Activated naive CD8-positive, alpha-beta T cell treated with anti-CD3 and anti-CD28 coated beads, Interleukin-2, amount 50 U/mL, for 24 hours (primary cell): Measurements from ENCODE around the gene LRIT2.
A peak's percentile ranks its signal among the peaks of the same experiment; 100 is the strongest.

ENCODE experiments used
- ATAC-seq: fragments of 150-1000 bp; cut with Tn5 transposase; one replicate; pipeline ENCODE4 v1.10.0; 2021
- DNase-seq: peaks from one replicate; pipeline ENCODE4 v3.0.0; 2021
- H3K27ac Mint-ChIP-seq: one replicate; pipeline ENCODE4 v1.8.0; 2021; ENCODE audit warnings: mild to moderate bottlenecking, mixed read lengths
- H3K27me3 Mint-ChIP-seq: one replicate; pipeline ENCODE4 v1.8.0; 2021; ENCODE audit warnings: mixed read lengths
- H3K36me3 Mint-ChIP-seq: one replicate; pipeline ENCODE4 v1.8.0; 2021; ENCODE audit warnings: low read depth, mixed read lengths
- H3K4me1 Mint-ChIP-seq: one replicate; pipeline ENCODE4 v1.8.0; 2021; ENCODE audit warnings: mixed read lengths
- H3K4me3 Mint-ChIP-seq: one replicate; pipeline ENCODE4 v1.8.0; 2021; ENCODE audit warnings: mild to moderate bottlenecking, moderate library complexity, mixed read lengths
- H3K9me3 Mint-ChIP-seq: one replicate; pipeline ENCODE4 v1.8.0; 2021; ENCODE audit warnings: mixed read lengths

The LRIT2 gene

GRCh38 chr10:84204610-84205009 is 20.7 kb downstream of the LRIT2 start:
- DNase-seq (no peak), ATAC-seq (no peak)
- Mint-ChIP-seq H3K9me3 (no peaks in the 10 kb centered on the region), H3K36me3 (no peaks in the 10 kb centered on the region), H3K27me3 (peaks cover 5% of the 10 kb centered on the region), H3K4me3 (no peak overlapping the region), H3K4me1 (no peaks in the 10 kb centered on the region), H3K27ac (no peak overlapping the region)

DNA sequence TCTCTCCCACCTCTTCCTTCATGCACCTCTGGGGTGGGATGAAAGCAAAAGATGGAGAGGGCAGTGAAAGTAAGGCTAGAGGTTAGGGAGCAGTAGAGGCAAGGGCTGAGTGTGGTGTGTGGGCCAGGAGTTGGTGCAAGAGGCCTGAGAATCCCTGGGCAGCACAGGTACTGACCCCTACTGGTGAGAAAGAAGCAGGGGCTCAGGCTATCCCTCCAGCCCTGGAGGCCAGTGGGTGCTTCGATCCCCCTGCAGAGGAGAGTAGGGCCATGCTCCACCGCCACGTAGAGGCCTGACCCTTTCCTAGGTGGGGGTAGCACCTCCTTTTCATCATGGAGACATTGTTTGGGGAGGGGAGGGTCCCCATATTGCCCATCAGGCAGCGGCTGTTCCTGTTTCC is 21.2 kb downstream of the LRIT2 start:
- DNase-seq: no peak
- no peaks in the 10 kb centered on the region for H3K36me3 Mint-ChIP-seq
- ATAC-seq: peak; percentile 20
- H3K27me3 Mint-ChIP-seq: peaks cover 5% of the 10 kb centered on the region
- no peaks in the 10 kb centered on the region for H3K9me3 Mint-ChIP-seq
- H3K27ac Mint-ChIP-seq: no peak overlapping the region
- H3K4me3 Mint-ChIP-seq: no peak overlapping the region
- no peaks in the 10 kb centered on the region for H3K4me1 Mint-ChIP-seq

DNA sequence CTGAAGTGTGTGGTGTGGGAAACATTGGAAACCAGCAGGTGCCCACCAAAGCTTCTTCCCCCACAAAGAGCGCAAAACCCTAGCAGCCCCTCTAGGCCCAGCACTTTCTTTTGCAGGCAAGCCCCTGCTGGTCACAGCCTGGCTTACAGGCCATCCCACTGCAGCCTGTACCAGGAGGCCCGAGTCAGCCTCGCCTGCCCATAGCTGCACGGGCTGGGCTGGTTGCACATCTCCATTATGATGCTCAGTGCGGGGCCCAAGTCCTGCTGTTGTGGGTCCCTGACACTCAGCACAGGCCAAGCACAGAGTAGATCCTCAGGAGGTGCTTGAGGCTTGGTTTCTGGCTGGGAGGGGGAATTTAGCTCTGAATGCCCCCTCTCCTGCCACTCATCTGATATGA is 23.0 kb downstream of the LRIT2 start:
- Mint-ChIP-seq H3K9me3 (no peaks in the 10 kb centered on the region), H3K4me3 (no peak overlapping the region), H3K4me1 (no peaks in the 10 kb centered on the region), H3K27ac (no peak overlapping the region), H3K27me3 (peaks cover 11% of the 10 kb centered on the region), H3K36me3 (no peaks in the 10 kb centered on the region)
- DNase-seq (no peak), ATAC-seq (no peak)

DNA sequence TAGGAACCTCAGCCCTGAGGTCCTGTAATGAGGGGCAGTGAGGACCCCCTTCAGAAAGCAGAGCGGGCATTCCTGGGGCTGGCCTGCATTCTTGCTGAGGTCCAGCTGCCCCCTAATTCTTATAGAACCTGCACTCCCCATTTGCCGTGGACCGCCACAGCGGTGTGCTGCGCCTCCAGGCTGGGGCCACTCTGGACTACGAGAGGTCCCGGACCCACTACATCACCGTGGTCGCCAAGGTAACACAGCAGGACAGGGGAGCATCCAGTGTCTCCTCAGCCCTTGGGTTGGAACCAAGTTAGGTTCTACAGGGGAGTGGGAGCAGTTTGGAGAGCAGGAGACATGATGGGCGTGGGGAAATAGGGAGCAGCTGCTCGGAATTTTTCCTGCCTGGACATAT is 23.7 kb downstream of the LRIT2 start:
- Mint-ChIP-seq H3K27ac (no peak overlapping the region), H3K4me3 (no peak overlapping the region), H3K9me3 (no peaks in the 10 kb centered on the region), H3K4me1 (no peaks in the 10 kb centered on the region), H3K36me3 (no peaks in the 10 kb centered on the region), H3K27me3 (peaks cover 8% of the 10 kb centered on the region)
- ATAC-seq (no peak), DNase-seq (no peak)

GRCh38 chr10:84201244-84201606 is 24.1 kb downstream of the LRIT2 start:
- Mint-ChIP-seq H3K9me3 (no peaks in the 10 kb centered on the region), H3K27ac (no peak overlapping the region), H3K27me3 (peaks cover 12% of the 10 kb centered on the region), H3K4me3 (no peak overlapping the region), H3K36me3 (no peaks in the 10 kb centered on the region), H3K4me1 (no peaks in the 10 kb centered on the region)
- DNase-seq (no peak), ATAC-seq (no peak)

- H3K36me3 Mint-ChIP-seq: no peaks in the 10 kb centered on the region
- DNase-seq: no peak
- no peaks in the 10 kb centered on the region for H3K9me3 Mint-ChIP-seq
- H3K4me1 Mint-ChIP-seq: no peaks in the 10 kb centered on the region
- H3K4me3 Mint-ChIP-seq: no peak overlapping the region
- ATAC-seq: no peak
- peaks cover 18% of the 10 kb centered on the region for H3K27me3 Mint-ChIP-seq
- no peak overlapping the region for H3K27ac Mint-ChIP-seq
Observed at GRCh38 chr10:84200537-84201243, 24.7 kb downstream of the LRIT2 start.

GRCh38 chr10:84198206-84198915 is 27.0 kb downstream of the LRIT2 start:
- Mint-ChIP-seq H3K9me3 (no peaks in the 10 kb centered on the region), H3K36me3 (no peaks in the 10 kb centered on the region), H3K4me3 (no peak overlapping the region), H3K4me1 (peaks cover 4% of the 10 kb centered on the region), H3K27me3 (peaks cover 29% of the 10 kb centered on the region), H3K27ac (no peak overlapping the region)
- ATAC-seq (no peak), DNase-seq (no peak)

GRCh38 chr10:84197643-84198042 is 27.7 kb downstream of the LRIT2 start:
- Mint-ChIP-seq H3K4me3 (no peak overlapping the region), H3K27me3 (peaks cover 30% of the 10 kb centered on the region), H3K4me1 (peaks cover 4% of the 10 kb centered on the region), H3K36me3 (no peaks in the 10 kb centered on the region), H3K9me3 (no peaks in the 10 kb centered on the region), H3K27ac (no peak overlapping the region)
- no peak for DNase-seq
- no peak for ATAC-seq

DNA sequence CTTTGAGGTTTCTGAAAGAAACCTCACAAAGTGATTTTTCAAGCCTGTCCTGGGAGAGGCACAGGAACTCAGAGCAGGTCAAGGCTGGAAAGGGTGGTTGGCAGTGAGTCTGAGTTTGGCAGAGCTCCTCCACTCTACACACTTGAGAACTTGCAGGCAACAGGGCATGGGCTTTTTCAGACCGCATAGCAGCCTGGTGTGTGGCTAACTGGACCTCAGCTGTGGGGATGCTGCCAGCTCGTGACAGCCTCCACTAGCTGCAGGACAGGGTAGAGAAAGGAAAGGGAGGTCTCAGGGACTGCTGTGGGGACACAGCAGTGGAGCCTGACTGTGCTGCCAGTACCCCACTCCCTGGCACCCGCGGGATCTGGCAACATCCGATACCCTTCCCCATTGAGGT is 28.4 kb downstream of the LRIT2 start:
- H3K9me3 Mint-ChIP-seq: no peaks in the 10 kb centered on the region
- no peak for ATAC-seq
- no peak overlapping the region for H3K27ac Mint-ChIP-seq
- no peak overlapping the region for H3K4me3 Mint-ChIP-seq
- no peaks in the 10 kb centered on the region for H3K36me3 Mint-ChIP-seq
- H3K27me3 Mint-ChIP-seq: peaks cover 33% of the 10 kb centered on the region
- peaks cover 4% of the 10 kb centered on the region for H3K4me1 Mint-ChIP-seq
- DNase-seq: no peak

DNA sequence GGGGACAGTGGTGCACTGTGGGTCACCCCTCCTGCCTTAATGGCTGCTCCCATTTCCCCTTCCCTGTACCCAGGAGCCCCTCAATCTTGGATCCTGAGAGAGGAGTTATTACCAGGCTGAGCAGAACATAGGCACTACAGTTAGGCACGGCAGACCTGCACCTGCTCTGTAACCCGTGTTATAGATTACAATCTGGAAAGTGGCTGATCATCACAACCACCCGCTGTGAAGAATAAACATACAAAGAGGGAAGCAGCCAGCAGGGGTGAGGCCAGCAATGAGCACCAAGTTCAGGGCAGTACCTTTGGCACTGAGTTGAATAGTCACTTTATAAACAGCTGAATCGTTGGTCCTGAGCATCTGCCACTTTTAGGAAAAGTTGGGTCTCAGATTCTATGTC is 29.3 kb downstream of the LRIT2 start:
- Mint-ChIP-seq H3K27ac (no peak overlapping the region), H3K4me3 (no peak overlapping the region), H3K4me1 (peaks cover 9% of the 10 kb centered on the region), H3K36me3 (no peaks in the 10 kb centered on the region), H3K27me3 (peaks cover 33% of the 10 kb centered on the region), H3K9me3 (no peaks in the 10 kb centered on the region)
- DNase-seq (no peak), ATAC-seq (no peak)

- H3K27me3 Mint-ChIP-seq: peaks cover 33% of the 10 kb centered on the region
Observed at GRCh38 chr10:84195044-84195830, 30.1 kb downstream of the LRIT2 start.

DNA sequence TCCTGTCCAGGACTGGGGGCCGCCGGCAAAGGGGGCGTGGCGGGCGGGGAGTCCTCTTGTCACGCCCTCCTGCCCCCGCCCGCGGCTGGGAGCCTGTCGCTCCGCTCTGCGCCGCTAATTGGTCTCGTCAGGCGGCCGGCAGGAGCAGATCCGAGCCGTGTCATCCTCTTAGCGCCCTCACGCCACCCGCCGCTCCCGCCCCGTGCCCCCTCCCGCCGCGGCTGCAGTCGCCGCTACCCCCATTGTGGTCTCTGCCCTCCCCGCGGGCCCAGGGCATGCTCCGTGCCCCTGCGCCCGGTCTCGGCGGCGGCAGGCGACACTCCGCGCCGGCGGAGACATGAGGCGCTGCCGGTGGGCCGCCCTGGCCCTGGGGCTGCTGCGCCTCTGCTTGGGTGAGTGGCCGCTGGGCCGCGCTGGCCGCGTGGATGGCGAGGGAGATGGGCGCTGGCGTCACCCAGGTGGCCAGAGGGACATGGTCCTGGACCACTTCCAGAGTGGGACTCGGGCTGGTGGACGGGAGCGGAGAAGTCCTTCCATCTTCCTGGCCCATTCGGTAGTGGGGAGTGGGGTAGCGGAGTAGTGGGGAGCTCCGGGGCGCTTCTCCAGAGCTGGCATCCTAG is 30.8 kb downstream of the LRIT2 start, which contains the start of gene CDHR1:
CDHR1 (plus strand) TSS at position 114 of the 620 bp plus-strand sequence; CDS start at position 338, 224 bp downstream.
- no peaks in the 10 kb centered on the region for H3K9me3 Mint-ChIP-seq
- H3K36me3 Mint-ChIP-seq: no peaks in the 10 kb centered on the region
- peaks cover 11% of the 10 kb centered on the region for H3K4me1 Mint-ChIP-seq
- peaks cover 33% of the 10 kb centered on the region for H3K27me3 Mint-ChIP-seq
- H3K27ac Mint-ChIP-seq: no peak within 1 kb of the TSS
- ATAC-seq (peak; percentile 51), DNase-seq (peak; percentile 52)
- peak within 1 kb of the TSS; percentile 46 for H3K4me3 Mint-ChIP-seq

More at GRCh38 chr10:84195044-84195830, 30.1 kb downstream of the LRIT2 start:
- Mint-ChIP-seq H3K9me3 (no peaks in the 10 kb centered on the region), H3K27ac (no peak overlapping the region), H3K4me3 (peak overlapping the region; percentile 46), H3K36me3 (no peaks in the 10 kb centered on the region), H3K4me1 (peaks cover 11% of the 10 kb centered on the region)
- ATAC-seq (no peak), DNase-seq (no peak)

DNA sequence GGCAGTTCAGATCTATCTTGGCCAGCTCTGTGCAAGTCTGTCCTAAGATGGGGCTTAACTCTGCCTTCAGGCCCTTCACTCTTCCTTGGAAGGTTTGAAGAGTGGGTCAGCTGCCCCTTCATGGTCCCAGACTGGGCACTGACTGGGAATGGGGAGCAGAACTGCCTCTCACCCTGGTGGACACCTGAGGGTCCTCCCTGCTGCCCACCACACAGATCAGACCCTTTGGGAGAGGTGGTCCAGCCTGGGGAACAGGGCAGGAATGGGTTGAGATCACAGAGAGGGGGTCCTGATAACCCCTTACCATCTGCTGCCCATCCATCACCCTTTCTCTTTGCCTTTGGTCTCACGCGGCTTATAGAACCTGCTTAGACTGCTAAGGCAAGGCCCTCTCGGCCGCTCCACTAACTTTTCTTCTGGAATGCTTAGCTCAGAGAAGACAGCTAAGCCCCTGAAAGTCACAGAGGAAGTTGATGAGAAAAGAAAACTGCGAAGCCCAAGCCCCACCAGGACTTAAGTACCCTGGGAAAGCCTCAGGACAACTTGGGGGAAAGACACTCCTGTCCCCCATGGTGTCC is 31.4 kb downstream of the LRIT2 start:
- Mint-ChIP-seq H3K9me3 (no peaks in the 10 kb centered on the region), H3K4me3 (peak overlapping the region; percentile 32), H3K27ac (no peak overlapping the region), H3K27me3 (peaks cover 33% of the 10 kb centered on the region), H3K36me3 (no peaks in the 10 kb centered on the region), H3K4me1 (peaks cover 11% of the 10 kb centered on the region)
- ATAC-seq: no peak
- DNase-seq: no peak

DNA sequence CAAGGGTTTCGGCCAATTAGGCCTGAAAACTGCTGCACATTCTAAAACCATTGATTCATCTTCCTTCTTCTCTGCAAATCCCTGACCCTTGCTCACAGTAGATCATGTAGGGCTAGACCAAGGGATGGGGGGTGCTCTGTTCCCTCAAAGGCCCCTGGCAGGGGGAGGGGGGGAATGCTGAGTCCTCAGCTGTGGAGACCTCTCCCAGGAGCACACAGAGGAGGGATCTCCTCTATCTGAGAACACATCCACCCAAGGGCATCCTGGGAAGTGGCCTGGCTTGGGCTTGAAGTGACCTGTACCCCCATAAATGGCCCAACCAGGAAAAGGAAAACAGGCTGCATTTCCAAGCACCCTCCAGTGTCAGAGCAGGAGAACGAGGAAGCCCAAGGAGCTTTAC is 32.0 kb downstream of the LRIT2 start:
- no peaks in the 10 kb centered on the region for H3K36me3 Mint-ChIP-seq
- no peak overlapping the region for H3K27ac Mint-ChIP-seq
- H3K4me1 Mint-ChIP-seq: peaks cover 11% of the 10 kb centered on the region
- peaks cover 31% of the 10 kb centered on the region for H3K27me3 Mint-ChIP-seq
- H3K9me3 Mint-ChIP-seq: no peaks in the 10 kb centered on the region
- no peak for DNase-seq
- no peak overlapping the region for H3K4me3 Mint-ChIP-seq
- ATAC-seq: no peak
